Measurements from ENCODE around the gene NR2F1. TPM values are rescaled to one million over a fixed set of nuclear protein-coding genes. Genes with fewer than 3 reads are reported as not detected.

The NR2F1 gene
- total RNA-seq, 1 experiment from 2014 or later: 51.2 TPM

DNA sequence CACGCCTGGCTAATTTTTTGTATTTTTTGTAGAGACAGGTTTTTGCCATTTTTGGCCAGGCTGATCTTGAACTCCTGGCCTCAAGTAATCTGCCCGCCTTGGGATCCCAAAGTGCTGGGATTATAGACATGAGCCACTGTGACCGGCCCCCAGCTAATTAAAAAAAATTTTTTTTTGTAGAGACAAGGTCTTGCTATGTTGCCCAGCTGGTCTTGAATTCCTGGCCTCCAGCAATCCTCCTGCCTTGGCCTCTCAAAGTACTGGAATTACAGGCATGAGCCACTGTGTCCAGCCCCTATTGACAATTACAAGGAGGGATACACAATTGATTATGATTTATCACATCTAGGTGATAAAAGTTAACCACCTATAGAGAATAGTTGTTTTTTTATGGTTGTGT is 59.5 kb downstream of the NR2F1 start:
- H3K79me2 ChIP-seq (ENCODE audit: insufficient read depth, low read length): no peaks in the 10 kb centered on the region
- RAD21 ChIA-PET (ENCODE audit: low non-redundant PET in 1 of 2, low total read pairs in 2 of 2, uncharacterized antibody in 2 of 2, unreplicated experiment in 2 of 2): no interaction called here
- H3K27ac ChIP-seq (ENCODE audit: low read depth, low read length): no peak overlapping the region
- BruUV-seq (replicated peaks): no TSS peak
- no peak for ATAC-seq
- H3K9me2 ChIP-seq (ENCODE audit: insufficient read depth): no peaks in the 10 kb centered on the region
- intact Hi-C loops (cut with micrococcal nuclease): no loop called here
- H4K20me1 ChIP-seq (ENCODE audit: insufficient read depth): no peaks in the 10 kb centered on the region
- CTCF ChIA-PET: no interaction called here
- H3K36me3 ChIP-seq (ENCODE audit: control insufficient read depth in 1 of 2, insufficient read depth in 2 of 2, low read length in 2 of 2): no peaks in the 10 kb centered on the region
- no peak overlapping the region for H3K9ac ChIP-seq (ENCODE audit: low read length)
- POLR2A ChIA-PET: no interaction called here
- DNase-seq (ENCODE audit: low read depth, low spot score): no peak
- H3K4me1 ChIP-seq (ENCODE audit: control insufficient read depth in 1 of 2, insufficient read depth in 2 of 2, low read length in 2 of 2): no peaks in the 10 kb centered on the region
- no peak overlapping the region for H3K4me2 ChIP-seq (ENCODE audit: low read length)
- H3K27me3 ChIP-seq (ENCODE audit: insufficient read depth, low read length): no peaks in the 10 kb centered on the region
- H3K4me3 ChIP-seq (replicated peaks in 1 of 2; ENCODE audit: low read depth in 1 of 2, low read length in 2 of 2): no peak overlapping the region
- no peak for TF ChIP-seq SIN3A (IDR thresholded peaks at IDR 0.05; ENCODE audit: low read depth)
- no peak for TF ChIP-seq SP1 (IDR thresholded peaks at IDR 0.05; ENCODE audit: low read depth)
- no peak for TF ChIP-seq CEBPB (IDR thresholded peaks at IDR 0.05; ENCODE audit: low read depth)
- TF ChIP-seq POLR2AphosphoS5 (IDR thresholded peaks at IDR 0.05; ENCODE audit: low read depth, low read length): no peak
- TF ChIP-seq EGR1 (IDR thresholded peaks at IDR 0.05; ENCODE audit: low read depth): no peak
- no peak for TF ChIP-seq TCF7L2 (IDR thresholded peaks at IDR 0.05; ENCODE audit: borderline replicate concordance, extremely low read depth, insufficient read depth, insufficient read length)
- TF ChIP-seq, protein P1, sequence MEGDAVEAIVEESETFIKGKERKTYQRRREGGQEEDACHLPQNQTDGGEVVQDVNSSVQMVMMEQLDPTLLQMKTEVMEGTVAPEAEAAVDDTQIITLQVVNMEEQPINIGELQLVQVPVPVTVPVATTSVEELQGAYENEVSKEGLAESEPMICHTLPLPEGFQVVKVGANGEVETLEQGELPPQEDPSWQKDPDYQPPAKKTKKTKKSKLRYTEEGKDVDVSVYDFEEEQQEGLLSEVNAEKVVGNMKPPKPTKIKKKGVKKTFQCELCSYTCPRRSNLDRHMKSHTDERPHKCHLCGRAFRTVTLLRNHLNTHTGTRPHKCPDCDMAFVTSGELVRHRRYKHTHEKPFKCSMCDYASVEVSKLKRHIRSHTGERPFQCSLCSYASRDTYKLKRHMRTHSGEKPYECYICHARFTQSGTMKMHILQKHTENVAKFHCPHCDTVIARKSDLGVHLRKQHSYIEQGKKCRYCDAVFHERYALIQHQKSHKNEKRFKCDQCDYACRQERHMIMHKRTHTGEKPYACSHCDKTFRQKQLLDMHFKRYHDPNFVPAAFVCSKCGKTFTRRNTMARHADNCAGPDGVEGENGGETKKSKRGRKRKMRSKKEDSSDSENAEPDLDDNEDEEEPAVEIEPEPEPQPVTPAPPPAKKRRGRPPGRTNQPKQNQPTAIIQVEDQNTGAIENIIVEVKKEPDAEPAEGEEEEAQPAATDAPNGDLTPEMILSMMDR (IDR thresholded peaks at IDR 0.05 in 2 of 3, conservative IDR thresholded peaks at IDR 0.05 in 1 of 3; ENCODE audit: borderline replicate concordance in 1 of 3, insufficient read depth in 1 of 3, low read depth in 2 of 3, low read length in 2 of 3): no peak
- TF ChIP-seq, protein P2, sequence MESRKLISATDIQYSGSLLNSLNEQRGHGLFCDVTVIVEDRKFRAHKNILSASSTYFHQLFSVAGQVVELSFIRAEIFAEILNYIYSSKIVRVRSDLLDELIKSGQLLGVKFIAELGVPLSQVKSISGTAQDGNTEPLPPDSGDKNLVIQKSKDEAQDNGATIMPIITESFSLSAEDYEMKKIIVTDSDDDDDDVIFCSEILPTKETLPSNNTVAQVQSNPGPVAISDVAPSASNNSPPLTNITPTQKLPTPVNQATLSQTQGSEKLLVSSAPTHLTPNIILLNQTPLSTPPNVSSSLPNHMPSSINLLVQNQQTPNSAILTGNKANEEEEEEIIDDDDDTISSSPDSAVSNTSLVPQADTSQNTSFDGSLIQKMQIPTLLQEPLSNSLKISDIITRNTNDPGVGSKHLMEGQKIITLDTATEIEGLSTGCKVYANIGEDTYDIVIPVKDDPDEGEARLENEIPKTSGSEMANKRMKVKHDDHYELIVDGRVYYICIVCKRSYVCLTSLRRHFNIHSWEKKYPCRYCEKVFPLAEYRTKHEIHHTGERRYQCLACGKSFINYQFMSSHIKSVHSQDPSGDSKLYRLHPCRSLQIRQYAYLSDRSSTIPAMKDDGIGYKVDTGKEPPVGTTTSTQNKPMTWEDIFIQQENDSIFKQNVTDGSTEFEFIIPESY (IDR thresholded peaks at IDR 0.05; ENCODE audit: extremely low read depth, insufficient replicate concordance, low read length): no peak
- no peak for TF ChIP-seq JUND (IDR thresholded peaks at IDR 0.05)
- no peak for TF ChIP-seq YY1 (IDR thresholded peaks at IDR 0.05; ENCODE audit: extremely low read depth, insufficient replicate concordance, low read depth, low read length)
- TF ChIP-seq ELF1 (IDR thresholded peaks at IDR 0.05; ENCODE audit: borderline replicate concordance, low read depth): no peak
- no peak for TF ChIP-seq SRF (IDR thresholded peaks at IDR 0.05; ENCODE audit: low read depth)
- H2AFZ ChIP-seq (ENCODE audit: low read depth, low read length, poor library complexity, severe bottlenecking): no peak overlapping the region
- no peaks in the 10 kb centered on the region for H3K9me3 ChIP-seq (ENCODE audit: control insufficient read depth in 1 of 2, insufficient read depth in 1 of 2, low read depth in 1 of 2, low read length in 2 of 2)

MicroRNA genes within 50 kb of the gene (microRNA counts, 767-probe panel; counts per million panel counts)
- not detected for microRNA hsa-miR-2277-3p
- not detected for microRNA hsa-miR-2277-5p

Other genes with a start within 250 kb of the NR2F1 start
- 20.1 TPM for gene NR2F1-AS1, start 2.0 kb upstream of the NR2F1 start, total RNA-seq (2021; ENCODE audit: unreplicated experiment)
- 0.44 TPM for gene POU5F2, start 158.4 kb downstream of the NR2F1 start, total RNA-seq (2021; ENCODE audit: unreplicated experiment)

All from HCT116 (cell line).